ENCODE measurements around the gene SCN5A.

SCN5A gene

GRCh38 chr3:38647217-38647970 lies 2.1 kb downstream of the SCN5A start:
- DNase-seq (ENCODE audit: low spot score): no peak

GRCh38 chr3:38646630-38647029 lies 2.9 kb downstream of the SCN5A start:
- no peak for DNase-seq (ENCODE audit: low spot score)

- no peak for DNase-seq (ENCODE audit: low spot score)
Observed at GRCh38 chr3:38646062-38646461, 3.4 kb downstream of the SCN5A start.

GRCh38 chr3:38645601-38646000 lies 3.9 kb downstream of the SCN5A start:
- no peak for DNase-seq (ENCODE audit: low spot score)

- no peak for DNase-seq (ENCODE audit: low spot score)
Observed at GRCh38 chr3:38645076-38645475, 4.4 kb downstream of the SCN5A start.

- no peak for DNase-seq (ENCODE audit: low spot score)
Observed at GRCh38 chr3:38644662-38645053, 4.8 kb downstream of the SCN5A start.

- no peak for DNase-seq (ENCODE audit: low spot score)
Observed at GRCh38 chr3:38644016-38644661, 5.3 kb downstream of the SCN5A start.

- DNase-seq (ENCODE audit: low spot score): no peak
Observed at GRCh38 chr3:38643592-38643991, 5.9 kb downstream of the SCN5A start.

- no peak for DNase-seq (ENCODE audit: low spot score)
Observed at GRCh38 chr3:38643090-38643489, 6.4 kb downstream of the SCN5A start.

GRCh38 chr3:38641461-38642110 lies 7.9 kb downstream of the SCN5A start:
- no peak for DNase-seq (ENCODE audit: low spot score)

GRCh38 chr3:38640661-38641452 lies 8.6 kb downstream of the SCN5A start:
- DNase-seq (ENCODE audit: low spot score): no peak

- no peak for DNase-seq (ENCODE audit: low spot score)
Observed at GRCh38 chr3:38638354-38638753, 11.1 kb downstream of the SCN5A start.

- DNase-seq (ENCODE audit: low spot score): no peak
Observed at GRCh38 chr3:38637906-38638305, 11.6 kb downstream of the SCN5A start.

- no peak for DNase-seq (ENCODE audit: low spot score)
Observed at GRCh38 chr3:38636881-38637280, 12.6 kb downstream of the SCN5A start.

GRCh38 chr3:38636464-38636863 lies 13.0 kb downstream of the SCN5A start:
- DNase-seq (ENCODE audit: low spot score): no peak

- DNase-seq (ENCODE audit: low spot score): peak; percentile 52
Observed at GRCh38 chr3:38634111-38634510, 15.4 kb downstream of the SCN5A start.

GRCh38 chr3:38632989-38633388 lies 16.5 kb downstream of the SCN5A start:
- no peak for DNase-seq (ENCODE audit: low spot score)

GRCh38 chr3:38630606-38631005 lies 18.9 kb downstream of the SCN5A start:
- no peak for DNase-seq (ENCODE audit: low spot score)

- no peak for DNase-seq (ENCODE audit: low spot score)
Observed at GRCh38 chr3:38630070-38630469, 19.4 kb downstream of the SCN5A start.

GRCh38 chr3:38628835-38629234 lies 20.7 kb downstream of the SCN5A start:
- no peak for DNase-seq (ENCODE audit: low spot score)

- no peak for DNase-seq (ENCODE audit: low spot score)
Observed at GRCh38 chr3:38627956-38628355, 21.5 kb downstream of the SCN5A start.

GRCh38 chr3:38626171-38626570 lies 23.3 kb downstream of the SCN5A start:
- DNase-seq (ENCODE audit: low spot score): no peak

- no peak for DNase-seq (ENCODE audit: low spot score)
Observed at GRCh38 chr3:38623539-38623938, 25.9 kb downstream of the SCN5A start.
